Measurements from ENCODE around the gene CCDC90B. TPM values are rescaled to one million over a fixed set of nuclear protein-coding genes. Genes with fewer than 3 reads are reported as not detected.

CCDC90B gene
- total RNA-seq, 2 donors from 2014 or later, result 18.0 to 18.5 TPM

- H3K27ac ChIP-seq, result peak overlapping the region; percentile 25 to 77
- ATAC-seq (ENCODE audit: insufficient number of reproducible peaks, low FRiP score, low read depth) (no peak), DNase-seq (ENCODE audit: low spot score) (no peak)
- peaks cover 14 to 21% of the 10 kb centered on the region in 2 donors for H3K4me1 ChIP-seq (ENCODE audit: control insufficient read depth in 1 of 2, low read depth in 2 of 2)
- no peaks in the 10 kb centered on the region for H3K27me3 ChIP-seq (replicated peaks; ENCODE audit: insufficient read depth)
- peaks cover 2% of the 10 kb centered on the region for H3K36me3 ChIP-seq
- no peak for TF ChIP-seq CTCF (IDR thresholded peaks at IDR 0.05)
- H3K4me3 ChIP-seq, result no peak overlapping the region
- H3K9me3 ChIP-seq, result no peaks in the 10 kb centered on the region
These were observed 28.4 kb downstream of the CCDC90B start for GRCh38 chr11:83257761-83258168.

DNA sequence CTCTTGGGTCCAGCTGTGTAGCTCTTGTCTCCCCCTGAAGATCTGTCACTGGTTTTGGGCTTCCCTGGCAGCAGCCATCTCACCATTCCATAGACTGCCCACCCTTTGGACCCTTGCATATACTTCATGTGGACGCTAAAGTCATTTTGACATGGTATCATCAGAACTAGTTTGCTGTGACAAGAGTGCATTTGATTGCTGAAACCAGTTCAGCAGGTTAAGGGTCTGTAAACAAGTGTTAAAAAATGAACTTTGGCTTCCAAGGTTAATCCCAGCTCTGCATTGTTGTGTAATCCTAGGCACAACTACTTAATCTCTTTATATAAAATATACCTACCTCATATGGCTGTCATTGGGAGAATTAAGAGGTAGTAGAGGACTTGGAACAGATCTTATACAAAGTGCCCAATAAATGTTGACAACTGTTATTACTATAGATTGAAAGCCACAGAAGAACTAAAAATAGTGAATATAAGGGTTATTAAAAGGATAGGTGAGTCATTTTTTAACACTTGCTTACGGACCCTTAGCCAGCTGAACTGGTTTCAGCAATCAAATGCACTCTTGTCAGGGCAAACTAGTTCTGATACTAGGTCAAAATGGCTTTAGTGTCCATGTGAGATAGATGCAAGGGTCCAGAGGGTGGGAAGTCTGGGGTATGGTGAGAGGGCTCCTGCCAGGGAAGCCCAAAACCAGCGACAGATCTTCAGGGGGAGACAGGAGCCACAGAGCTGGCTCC is 29.4 kb downstream of the CCDC90B start:
- Histone ChIP-seq H3K27ac (peak overlapping the region; percentile 25 to 77), H3K4me3 (peak overlapping the region; percentile 11), H3K9me3 (no peaks in the 10 kb centered on the region), H3K4me1 (ENCODE audit: control insufficient read depth in 1 of 2, low read depth in 2 of 2) (peaks cover 14 to 21% of the 10 kb centered on the region in 2 donors), H3K27me3 (replicated peaks; ENCODE audit: insufficient read depth) (no peaks in the 10 kb centered on the region), H3K36me3 (no peaks in the 10 kb centered on the region)
- DNase-seq (ENCODE audit: low spot score) (no peak), ATAC-seq (ENCODE audit: insufficient number of reproducible peaks, low FRiP score, low read depth) (no peak)
- no peak for TF ChIP-seq CTCF (IDR thresholded peaks at IDR 0.05)

GRCh38 chr11:83255366-83255765 is 30.8 kb downstream of the CCDC90B start:
- no peak for DNase-seq (ENCODE audit: low spot score)
- Histone ChIP-seq H3K4me3 (no peak overlapping the region), H3K27me3 (replicated peaks; ENCODE audit: insufficient read depth) (no peaks in the 10 kb centered on the region), H3K4me1 (ENCODE audit: control insufficient read depth in 1 of 2, low read depth in 2 of 2) (peaks cover 14 to 21% of the 10 kb centered on the region in 2 donors), H3K9me3 (no peaks in the 10 kb centered on the region), H3K27ac (no peak overlapping the region), H3K36me3 (no peaks in the 10 kb centered on the region)
- no peak for ATAC-seq (ENCODE audit: insufficient number of reproducible peaks, low FRiP score, low read depth)
- TF ChIP-seq CTCF (IDR thresholded peaks at IDR 0.05), result no peak

GRCh38 chr11:83252941-83253340 is 33.2 kb downstream of the CCDC90B start:
- no peak for TF ChIP-seq CTCF (IDR thresholded peaks at IDR 0.05)
- H3K27me3 ChIP-seq (replicated peaks; ENCODE audit: insufficient read depth), result no peaks in the 10 kb centered on the region
- H3K4me3 ChIP-seq, result no peak overlapping the region
- no peaks in the 10 kb centered on the region for H3K9me3 ChIP-seq
- DNase-seq (ENCODE audit: low spot score) (no peak), ATAC-seq (ENCODE audit: insufficient number of reproducible peaks, low FRiP score, low read depth) (no peak)
- no peaks in the 10 kb centered on the region for H3K36me3 ChIP-seq
- peaks cover 14 to 21% of the 10 kb centered on the region in 2 donors for H3K4me1 ChIP-seq (ENCODE audit: control insufficient read depth in 1 of 2, low read depth in 2 of 2)
- H3K27ac ChIP-seq, result peak overlapping the region in 1 of 2 donors; percentile 18

DNA sequence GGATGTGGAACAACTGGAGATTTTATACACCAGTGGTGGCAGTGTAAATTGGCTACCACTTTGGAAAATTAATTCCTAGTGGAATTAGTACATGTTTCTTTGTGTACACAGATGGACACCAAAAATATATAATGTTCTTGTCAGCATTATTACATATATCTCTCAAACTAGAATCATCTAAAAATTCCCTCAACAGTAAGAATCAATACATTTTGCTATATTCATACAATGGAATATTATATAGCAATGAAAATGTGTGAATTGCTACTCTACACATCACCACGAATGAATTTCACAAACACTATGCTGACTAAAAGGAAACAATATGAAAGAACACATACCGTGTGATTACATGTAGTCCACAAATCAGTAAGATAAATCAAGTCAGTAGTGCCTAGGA is 33.9 kb downstream of the CCDC90B start:
- DNase-seq (ENCODE audit: low spot score) (no peak), ATAC-seq (ENCODE audit: insufficient number of reproducible peaks, low FRiP score, low read depth) (no peak)
- H3K27me3 ChIP-seq (replicated peaks; ENCODE audit: insufficient read depth), result no peaks in the 10 kb centered on the region
- no peaks in the 10 kb centered on the region for H3K36me3 ChIP-seq
- H3K4me1 ChIP-seq (ENCODE audit: control insufficient read depth in 1 of 2, low read depth in 2 of 2), result peaks cover 8 to 21% of the 10 kb centered on the region in 2 donors
- no peak for TF ChIP-seq CTCF (IDR thresholded peaks at IDR 0.05)
- no peak overlapping the region for H3K27ac ChIP-seq
- no peaks in the 10 kb centered on the region for H3K9me3 ChIP-seq
- H3K4me3 ChIP-seq, result no peak overlapping the region

All from thoracic aorta (tissue), 2 donors.